C4-2B (cell line): Measurements from ENCODE around the gene ALKBH3.

ENCODE experiments used
- CTCF ChIP-seq: fragments of 450-650 bp; conservative IDR thresholded peaks from 2 replicates; pipeline ENCODE4 v1.5.1; 2017; ENCODE audit warnings: mild to moderate bottlenecking
- ZFX ChIP-seq: fragments of 450-650 bp; IDR thresholded peaks from 2 replicates; pipeline ENCODE4 v1.6.1; 2017

- TF ChIP-seq CTCF (no peak), ZFX (no peak)
These were observed 46.3 kb upstream of the ALKBH3 start for GRCh38 chr11:43834286-43834685.
